SH-SY5Y (cell line): Measurements from ENCODE around the gene BCL6.

ENCODE experiments used
- GATA2 ChIP-seq: IDR thresholded peaks from 2 replicates; pipeline ENCODE4 v1.6.1; 2011; ENCODE audit warnings: mild to moderate bottlenecking, low read depth, low read length
- GATA3 ChIP-seq: IDR thresholded peaks from 2 replicates; pipeline ENCODE4 v1.6.1; 2011; ENCODE audit warnings: low read depth, mild to moderate bottlenecking, low read length, moderate library complexity

- TF ChIP-seq GATA2 (no peak), GATA3 (no peak)
Measured at GRCh38 chr3:187735837-187736236, 9.4 kb downstream of the BCL6 start.
